ENCODE data around the gene IRAK2.
A peak's percentile ranks its signal among the peaks of the same experiment; 100 is the strongest.

IRAK2 gene

GRCh38 chr3:10215578-10216368 lies 51.1 kb downstream of the IRAK2 start:
- no peak overlapping the region for H3K4me3 ChIP-seq (ENCODE audit: low read length)
- TF ChIP-seq CTCF (conservative IDR thresholded peaks at IDR 0.05; ENCODE audit: low read depth, low read length), result no peak
- no peak for DNase-seq (ENCODE audit: low read depth)

GRCh38 chr3:10217359-10217758 lies 52.6 kb downstream of the IRAK2 start:
- no peak for DNase-seq (ENCODE audit: low read depth)
- no peak for TF ChIP-seq CTCF (conservative IDR thresholded peaks at IDR 0.05; ENCODE audit: low read depth, low read length)
- H3K4me3 ChIP-seq (ENCODE audit: low read length), result no peak overlapping the region

- DNase-seq (ENCODE audit: low read depth), result no peak
- no peak for TF ChIP-seq CTCF (conservative IDR thresholded peaks at IDR 0.05; ENCODE audit: low read depth, low read length)
- H3K4me3 ChIP-seq (ENCODE audit: low read length), result no peak overlapping the region
Measured at GRCh38 chr3:10219737-10220136, 55.0 kb downstream of the IRAK2 start.

GRCh38 chr3:10223676-10224639 lies 59.2 kb downstream of the IRAK2 start:
- DNase-seq (ENCODE audit: low read depth), result no peak
- H3K4me3 ChIP-seq (ENCODE audit: low read length), result no peak overlapping the region

GRCh38 chr3:10224794-10225665 lies 60.3 kb downstream of the IRAK2 start:
- peak; percentile 89 for TF ChIP-seq CTCF (conservative IDR thresholded peaks at IDR 0.05; ENCODE audit: low read depth, low read length)
- peak; percentile 37 for DNase-seq (ENCODE audit: low read depth)
- H3K4me3 ChIP-seq (ENCODE audit: low read length), result no peak overlapping the region

More at GRCh38 chr3:10223676-10224639, 59.2 kb downstream of the IRAK2 start:
- TF ChIP-seq CTCF (conservative IDR thresholded peaks at IDR 0.05; ENCODE audit: low read depth, low read length), result no peak

- DNase-seq (ENCODE audit: low read depth), result no peak
- no peak for TF ChIP-seq CTCF (conservative IDR thresholded peaks at IDR 0.05; ENCODE audit: low read depth, low read length)
Measured at GRCh38 chr3:10226293-10226692, 61.6 kb downstream of the IRAK2 start.

More at GRCh38 chr3:10226293-10226692, 61.6 kb downstream of the IRAK2 start:
- H3K4me3 ChIP-seq (ENCODE audit: low read length), result no peak overlapping the region
